Astrocyte (in vitro differentiated cells and primary cell): Measurements from ENCODE around the gene TENT5C. TPM values are rescaled to one million over a fixed set of nuclear protein-coding genes. Genes with fewer than 3 reads are reported as not detected.

Experiments
- DNase-seq: peaks from one replicate; pipeline ENCODE4 v3.0.0-alpha.2; 2010; ENCODE audit warnings: low read depth
- FAIRE-seq: peaks from 2 replicates; lab custom pipeline; 2011; peaks lifted over from hg19 to GRCh38; lab: Jason Lieb, UNC
- H2AFZ ChIP-seq: 2 replicates; pipeline ENCODE4 v1.6.0; 2012; ENCODE audit warnings: low read depth, low read length, inconsistent platforms
- H3K27ac ChIP-seq: 2 replicates; pipeline ENCODE4 v1.5.1; 2011; ENCODE audit warnings: low read depth, low read length, inconsistent platforms
- H3K27me3 ChIP-seq: 2 replicates; pipeline ENCODE4 v1.6.0; 2011; ENCODE audit warnings: low read length, inconsistent platforms; ENCODE audit not compliant: insufficient read depth
- H3K36me3 ChIP-seq: 2 replicates; pipeline ENCODE4 v1.5.1; 2011; ENCODE audit warnings: low read length, inconsistent platforms; ENCODE audit not compliant: insufficient read depth
- H3K4me1 ChIP-seq: 2 replicates; pipeline ENCODE4 v1.5.1; 2011; ENCODE audit warnings: low read length, inconsistent platforms; ENCODE audit not compliant: insufficient read depth
- H3K4me2 ChIP-seq: 2 replicates; pipeline ENCODE4 v1.6.0; 2012; ENCODE audit warnings: low read length, inconsistent platforms
- H3K4me3 ChIP-seq: 2 replicates; pipeline ENCODE4 v1.5.1; 2011; ENCODE audit warnings: low read depth, mild to moderate bottlenecking, low read length, inconsistent platforms; ENCODE audit not compliant: insufficient read depth
- H3K79me2 ChIP-seq: 2 replicates; pipeline ENCODE4 v1.6.0; 2012; ENCODE audit warnings: mild to moderate bottlenecking, low read length, inconsistent platforms; ENCODE audit not compliant: insufficient read depth
- H3K9ac ChIP-seq: 2 replicates; pipeline ENCODE4 v1.6.0; 2012; ENCODE audit warnings: mild to moderate bottlenecking, low read length, inconsistent platforms
- H3K9me3 ChIP-seq: 2 replicates; pipeline ENCODE4 v1.5.1; 2012; ENCODE audit warnings: low read depth, mild to moderate bottlenecking, low read length, inconsistent platforms; ENCODE audit not compliant: insufficient read depth
- H4K20me1 ChIP-seq: 2 replicates; pipeline ENCODE4 v1.6.0; 2012; ENCODE audit warnings: low read length, inconsistent platforms; ENCODE audit not compliant: insufficient read depth
- H3K27ac Mint-ChIP-seq: one replicate; pipeline ENCODE4 v1.8.0; 2021; ENCODE audit warnings: mild to moderate bottlenecking, mixed read lengths; ENCODE audit not compliant: unreplicated experiment
- H3K27me3 Mint-ChIP-seq: one replicate; pipeline ENCODE4 v1.8.0; 2021; ENCODE audit warnings: low read depth, mixed read lengths; ENCODE audit not compliant: unreplicated experiment
- H3K36me3 Mint-ChIP-seq: one replicate; pipeline ENCODE4 v1.8.0; 2021; ENCODE audit warnings: low read depth, mixed read lengths; ENCODE audit not compliant: unreplicated experiment
- H3K4me1 Mint-ChIP-seq: one replicate; pipeline ENCODE4 v1.8.0; 2021; ENCODE audit warnings: low read depth, mixed read lengths; ENCODE audit not compliant: unreplicated experiment
- H3K4me3 Mint-ChIP-seq: one replicate; pipeline ENCODE4 v1.8.0; 2021; ENCODE audit warnings: mild to moderate bottlenecking, moderate library complexity, mixed read lengths; ENCODE audit not compliant: unreplicated experiment
- H3K9me3 Mint-ChIP-seq: one replicate; pipeline ENCODE4 v1.8.0; 2021; ENCODE audit warnings: mild to moderate bottlenecking, mixed read lengths; ENCODE audit not compliant: unreplicated experiment
- CTCF ChIP-seq: IDR thresholded peaks from 2 replicates; pipeline ENCODE4 v1.5.1; 2011; ENCODE audit warnings: low read depth, mild to moderate bottlenecking, inconsistent platforms, low read length, moderate library complexity; ENCODE audit not compliant: insufficient read depth
- EZH2 ChIP-seq: IDR thresholded peaks from 2 replicates; pipeline ENCODE4 v1.6.1; 2012; ENCODE audit warnings: mild to moderate bottlenecking, low read length, inconsistent platforms; ENCODE audit not compliant: insufficient read depth
- total RNA-seq: library from RNA; stranded (reverse); gene quantifications from 2 replicates; pipeline ENCODE4 v1.2.1, GENCODE V29; 2021

Gene TENT5C
- total RNA-seq, 1 donor from 2014 or later: 0.77 TPM

GRCh38 chr1:117599286-117600221 lies 6.3 kb upstream of the TENT5C start:
- H4K20me1 ChIP-seq: no peaks in the 10 kb centered on the region
- H3K36me3 Mint-ChIP-seq: no peaks in the 10 kb centered on the region
- H3K9me3 Mint-ChIP-seq: no peaks in the 10 kb centered on the region
- peaks cover 28% of the 10 kb centered on the region for H3K27me3 Mint-ChIP-seq
- no peaks in the 10 kb centered on the region for H3K9me3 ChIP-seq
- no peak for DNase-seq
- H3K27ac Mint-ChIP-seq: no peak overlapping the region
- no peaks in the 10 kb centered on the region for H3K79me2 ChIP-seq
- H3K36me3 ChIP-seq: no peaks in the 10 kb centered on the region
- peaks cover 9% of the 10 kb centered on the region for H3K27me3 ChIP-seq
- H3K9ac ChIP-seq: no peak overlapping the region
- H3K4me3 ChIP-seq: no peak overlapping the region
- H3K4me1 ChIP-seq: no peaks in the 10 kb centered on the region
- no peak for TF ChIP-seq CTCF
- TF ChIP-seq EZH2: no peak
- H3K4me1 Mint-ChIP-seq: no peaks in the 10 kb centered on the region
- H3K27ac ChIP-seq: no peak overlapping the region
- H2AFZ ChIP-seq: no peak overlapping the region
- H3K4me2 ChIP-seq: no peak overlapping the region
- no peak for FAIRE-seq
- no peak overlapping the region for H3K4me3 Mint-ChIP-seq

GRCh38 chr1:117600325-117600943 lies 5.4 kb upstream of the TENT5C start:
- Mint-ChIP-seq H3K4me3 (no peak overlapping the region), H3K4me1 (no peaks in the 10 kb centered on the region), H3K36me3 (no peaks in the 10 kb centered on the region), H3K27ac (no peak overlapping the region), H3K9me3 (no peaks in the 10 kb centered on the region), H3K27me3 (peaks cover 29% of the 10 kb centered on the region)
- H2AFZ ChIP-seq: no peak overlapping the region
- FAIRE-seq: no peak
- no peaks in the 10 kb centered on the region for H4K20me1 ChIP-seq
- H3K36me3 ChIP-seq: no peaks in the 10 kb centered on the region
- peaks cover 14% of the 10 kb centered on the region for H3K27me3 ChIP-seq
- H3K9me3 ChIP-seq: no peaks in the 10 kb centered on the region
- TF ChIP-seq EZH2 (no peak), CTCF (no peak)
- H3K27ac ChIP-seq: no peak overlapping the region
- no peak overlapping the region for H3K4me2 ChIP-seq
- DNase-seq: no peak
- no peak overlapping the region for H3K9ac ChIP-seq
- no peaks in the 10 kb centered on the region for H3K79me2 ChIP-seq
- H3K4me1 ChIP-seq: no peaks in the 10 kb centered on the region
- no peak overlapping the region for H3K4me3 ChIP-seq
